Stimulated activated CD4-positive, alpha-beta T cell treated with anti-CD3 and anti-CD28 coated beads, Interleukin-2, amount 100 ng/mL, for 24 hours (primary cell): Measurements from ENCODE around the gene SPATA25.
A peak's percentile ranks its signal among the peaks of the same experiment; 100 is the strongest.
"Not testable (repeated sequence)": the region's sequence is repeated elsewhere in the genome, so short reads cannot be mapped to it uniquely, and the experiment has no call there.

Experiments used
- DNase-seq, 2 donors: peaks; one replicate each; pipeline ENCODE4 v3.0.0-alpha.2; 2020

Gene SPATA25

GRCh38 chr20:45887346-45887715 is at the start of gene SPATA25:
Gene SPATA25 (minus strand): TSS chr20:45887622. CDS start chr20:45887590, 32 bp downstream.
- DNase-seq = no peak

GRCh38 chr20:45935416-45936046 is 48.1 kb upstream of the SPATA25 start:
- DNase-seq = no peak

GRCh38 chr20:45934586-45935415 is 47.4 kb upstream of the SPATA25 start, which contains the start of gene PCIF1:
Gene PCIF1 (plus strand): TSS chr20:45934683. CDS start chr20:45939000, 4,317 bp downstream.
- peak; percentile 98 for DNase-seq

- DNase-seq = no peak
Observed at GRCh38 chr20:45934046-45934585, 46.7 kb upstream of the SPATA25 start.

- peak; percentile 67 to 70 for DNase-seq
Observed at GRCh38 chr20:45933266-45934045, 46.0 kb upstream of the SPATA25 start.

- not testable (repeated sequence) for DNase-seq
Observed at GRCh38 chr20:45931680-45932079, 44.3 kb upstream of the SPATA25 start.

- DNase-seq = no peak
Observed at GRCh38 chr20:45927071-45927878, 39.9 kb upstream of the SPATA25 start.

GRCh38 chr20:45926731-45927070 is 39.3 kb upstream of the SPATA25 start:
- no peak for DNase-seq

GRCh38 chr20:45925821-45926506 is 38.5 kb upstream of the SPATA25 start:
- DNase-seq = no peak

GRCh38 chr20:45924391-45925261 is 37.2 kb upstream of the SPATA25 start:
- DNase-seq = no peak

- no peak for DNase-seq
Observed at GRCh38 chr20:45921337-45922189, 34.1 kb upstream of the SPATA25 start.

- no peak for DNase-seq
Observed at GRCh38 chr20:45920462-45921336, 33.3 kb upstream of the SPATA25 start.

- no peak for DNase-seq
Observed at GRCh38 chr20:45919542-45920399, 32.3 kb upstream of the SPATA25 start.

GRCh38 chr20:45918779-45919537 is 31.5 kb upstream of the SPATA25 start:
- DNase-seq = no peak

- no peak for DNase-seq
Observed at GRCh38 chr20:45918182-45918737, 30.8 kb upstream of the SPATA25 start.

- no peak for DNase-seq
Observed at GRCh38 chr20:45917790-45918141, 30.3 kb upstream of the SPATA25 start.

GRCh38 chr20:45913116-45913515 is 25.7 kb upstream of the SPATA25 start:
- DNase-seq = no peak
